ENCODE measurements around the gene HOXC6. TPM values are rescaled to one million over a fixed set of nuclear protein-coding genes. Genes with fewer than 3 reads are reported as not detected.

HOXC6 gene
- total and polyA plus RNA-seq, 8 donors, result 0.14 to 0.41 (median 0.28) TPM; not detected in 2

DNA sequence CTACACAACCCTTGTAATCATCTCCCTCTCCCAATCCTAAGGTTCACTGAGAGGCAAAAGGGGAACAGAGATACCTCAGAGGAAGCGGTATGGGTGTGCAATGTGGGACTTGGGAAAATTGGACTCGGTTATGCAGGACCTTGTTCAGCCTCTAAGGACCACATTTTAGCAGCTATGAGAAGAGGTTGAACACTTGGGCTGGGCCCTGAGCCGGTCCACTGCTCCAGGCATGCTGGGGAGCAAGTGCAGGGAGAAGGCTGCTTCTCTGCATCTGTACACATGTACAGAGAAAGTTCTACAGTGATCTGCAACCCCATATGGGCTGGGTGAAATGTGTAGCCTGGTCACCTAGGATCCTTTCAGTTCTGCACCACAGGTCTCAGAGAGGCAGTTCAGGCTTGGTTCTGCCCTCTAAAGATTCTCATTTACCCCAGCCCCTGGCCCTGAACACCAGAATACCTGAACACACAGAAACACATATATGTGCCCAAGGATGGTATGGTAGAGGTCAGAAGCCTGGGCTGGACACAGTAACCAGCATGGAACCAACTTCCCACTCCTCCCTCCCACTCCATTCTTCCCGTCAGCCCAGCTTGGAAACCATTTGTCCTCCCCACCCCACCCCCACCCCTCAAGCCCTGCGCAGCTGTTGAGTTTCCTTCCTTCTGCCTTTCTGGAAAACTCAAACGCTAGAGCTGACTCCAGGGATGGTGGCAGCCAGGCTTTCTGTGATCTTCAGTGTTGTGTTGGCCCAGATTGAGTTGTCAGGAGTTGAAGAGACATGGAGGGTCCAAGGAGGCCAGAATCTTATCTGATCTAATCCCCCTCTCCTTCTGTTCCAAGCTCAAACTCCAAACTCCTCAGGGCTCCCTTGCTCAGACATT lies 15.0 kb downstream of the HOXC6 start:
- Histone ChIP-seq H3K27ac (no peak overlapping the region), H3K4me3 (no peak overlapping the region), H3K36me3 (no peaks in the 10 kb centered on the region), H3K27me3 (peaks cover 0 to 26% (median 9%) of the 10 kb centered on the region in 4 donors), H3K4me1 (peaks cover 0 to 6% (median 3%) of the 10 kb centered on the region in 3 donors), H3K9me3 (no peaks in the 10 kb centered on the region)
- FAIRE-seq (no peak), DNase-seq (no peak), ATAC-seq (no peak)
- TF ChIP-seq, protein P1, sequence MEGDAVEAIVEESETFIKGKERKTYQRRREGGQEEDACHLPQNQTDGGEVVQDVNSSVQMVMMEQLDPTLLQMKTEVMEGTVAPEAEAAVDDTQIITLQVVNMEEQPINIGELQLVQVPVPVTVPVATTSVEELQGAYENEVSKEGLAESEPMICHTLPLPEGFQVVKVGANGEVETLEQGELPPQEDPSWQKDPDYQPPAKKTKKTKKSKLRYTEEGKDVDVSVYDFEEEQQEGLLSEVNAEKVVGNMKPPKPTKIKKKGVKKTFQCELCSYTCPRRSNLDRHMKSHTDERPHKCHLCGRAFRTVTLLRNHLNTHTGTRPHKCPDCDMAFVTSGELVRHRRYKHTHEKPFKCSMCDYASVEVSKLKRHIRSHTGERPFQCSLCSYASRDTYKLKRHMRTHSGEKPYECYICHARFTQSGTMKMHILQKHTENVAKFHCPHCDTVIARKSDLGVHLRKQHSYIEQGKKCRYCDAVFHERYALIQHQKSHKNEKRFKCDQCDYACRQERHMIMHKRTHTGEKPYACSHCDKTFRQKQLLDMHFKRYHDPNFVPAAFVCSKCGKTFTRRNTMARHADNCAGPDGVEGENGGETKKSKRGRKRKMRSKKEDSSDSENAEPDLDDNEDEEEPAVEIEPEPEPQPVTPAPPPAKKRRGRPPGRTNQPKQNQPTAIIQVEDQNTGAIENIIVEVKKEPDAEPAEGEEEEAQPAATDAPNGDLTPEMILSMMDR (IDR thresholded peaks at IDR 0.05), result no peak
- 37 to 46% methylated on average over 6 of the region's 6 CpGs for WGBS, 2 donors
- intact Hi-C loops (cut with DNase I), result no loop called here

DNA sequence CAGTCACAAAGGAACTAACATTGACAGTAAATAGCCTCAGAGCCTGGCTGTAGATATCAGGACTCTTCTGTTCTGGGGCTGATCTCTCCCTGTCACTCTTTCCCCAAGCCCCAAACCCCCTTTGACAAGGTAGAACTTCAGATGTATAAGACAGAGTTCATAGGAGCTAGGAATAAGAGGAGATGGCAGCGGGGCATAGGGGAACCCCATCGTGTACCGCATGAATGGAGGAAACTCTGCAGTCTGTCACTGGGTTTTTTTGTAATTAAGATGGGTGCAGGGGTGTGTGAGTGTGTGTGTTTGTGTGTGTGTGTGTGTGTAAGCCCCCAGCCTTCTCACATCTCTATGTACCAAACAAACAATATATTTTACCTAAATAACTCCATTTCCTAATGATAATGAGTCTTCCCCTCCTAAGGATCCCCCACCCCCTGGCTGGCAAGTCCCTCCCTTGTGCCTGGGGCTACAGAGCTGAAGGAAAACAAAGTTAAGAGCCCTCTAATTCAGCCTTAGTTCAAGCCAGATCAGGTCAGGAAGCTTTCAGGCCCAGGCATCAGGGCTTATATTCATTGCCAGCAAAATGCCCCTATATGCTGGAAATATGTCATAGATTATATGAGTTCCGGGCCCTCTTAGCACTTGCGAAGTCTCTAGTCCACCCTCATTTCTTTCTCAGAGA lies 16.3 kb downstream of the HOXC6 start:
- TF ChIP-seq, protein P1 (IDR thresholded peaks at IDR 0.05), result no peak
- Histone ChIP-seq H3K36me3 (no peaks in the 10 kb centered on the region), H3K27ac (no peak overlapping the region), H3K9me3 (no peaks in the 10 kb centered on the region), H3K4me3 (no peak overlapping the region), H3K27me3 (peaks cover 0 to 26% (median 9%) of the 10 kb centered on the region in 4 donors), H3K4me1 (peaks cover 0 to 6% (median 3%) of the 10 kb centered on the region in 3 donors)
- ATAC-seq, result no peak
- intact Hi-C loops (cut with DNase I), result no loop called here
- no peak for FAIRE-seq
- no peak for DNase-seq
- WGBS, 2 donors, result 45 to 49% methylated on average over 5 of the region's 5 CpGs

DNA sequence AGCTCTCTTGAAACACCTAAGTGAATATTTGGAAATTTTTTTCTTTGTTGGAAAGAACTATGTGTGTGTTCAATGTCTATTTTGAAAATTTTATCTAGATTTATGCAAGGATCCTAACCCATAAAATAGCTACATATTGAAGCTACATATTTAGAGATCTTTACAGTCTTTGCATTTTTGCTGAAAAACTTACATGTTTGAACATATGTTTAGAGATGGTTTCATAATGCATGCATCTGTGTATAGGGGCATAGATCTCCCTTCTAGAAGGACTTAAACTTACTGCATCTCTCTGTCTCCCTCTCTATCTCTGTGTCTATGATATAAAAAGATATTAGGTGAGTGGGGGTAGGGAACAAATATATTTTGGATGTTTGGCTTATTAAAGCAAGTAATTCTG lies 17.2 kb downstream of the HOXC6 start:
- H3K9me3 ChIP-seq, result no peaks in the 10 kb centered on the region
- no peaks in the 10 kb centered on the region for H3K36me3 ChIP-seq
- TF ChIP-seq, protein P1 (IDR thresholded peaks at IDR 0.05), result no peak
- DNase-seq, result no peak
- H3K4me1 ChIP-seq, result peaks cover 0 to 6% (median 3%) of the 10 kb centered on the region in 3 donors
- FAIRE-seq, result no peak
- ATAC-seq, result no peak
- no peak overlapping the region for H3K27ac ChIP-seq
- intact Hi-C loops (cut with DNase I), result no loop called here
- no peak overlapping the region for H3K4me3 ChIP-seq
- H3K27me3 ChIP-seq, result peaks cover 0 to 30% (median 9%) of the 10 kb centered on the region in 4 donors

DNA sequence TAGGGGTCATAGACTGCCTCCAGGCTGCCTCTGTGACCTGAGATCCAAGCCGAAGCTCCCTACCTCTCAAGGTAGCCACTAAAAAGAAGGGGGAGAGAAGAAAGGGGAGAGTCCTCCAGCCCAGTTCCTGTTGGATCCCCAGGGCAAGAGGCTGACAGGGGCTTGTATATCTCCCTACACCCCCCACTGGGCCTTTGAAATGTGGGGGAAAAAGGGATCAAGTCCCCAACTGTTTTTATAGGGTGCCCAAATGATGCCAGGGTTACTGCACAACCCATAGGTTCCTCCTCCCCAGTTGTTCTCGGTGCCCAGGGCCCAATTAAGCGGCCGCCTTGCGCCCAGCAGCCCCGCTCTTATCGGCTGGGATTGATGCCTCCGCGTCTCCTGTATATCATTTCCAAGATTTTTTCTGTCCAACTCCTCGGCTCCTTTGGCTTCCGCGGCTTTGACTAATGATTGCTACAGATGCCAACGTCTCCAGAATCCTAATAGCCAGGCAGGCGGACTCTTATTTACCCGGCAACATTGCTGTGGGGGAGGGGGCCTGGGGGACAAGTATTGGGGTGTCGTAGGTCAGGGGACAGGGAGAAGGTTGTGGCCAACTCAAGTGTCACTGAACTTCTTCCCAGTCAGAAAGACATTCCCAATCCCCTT lies 17.8 kb downstream of the HOXC6 start:
- H3K27me3 ChIP-seq, result peaks cover 0 to 30% (median 8%) of the 10 kb centered on the region in 4 donors
- DNase-seq (no peak), FAIRE-seq (no peak), ATAC-seq (no peak)
- H3K36me3 ChIP-seq, result no peaks in the 10 kb centered on the region
- no peak overlapping the region for H3K4me3 ChIP-seq
- TF ChIP-seq, protein P1 (IDR thresholded peaks at IDR 0.05), result no peak
- WGBS, 2 donors, result 18 to 26% methylated on average over 16 of the region's 16 CpGs
- H3K4me1 ChIP-seq, result peaks cover 0 to 6% (median 3%) of the 10 kb centered on the region in 3 donors
- intact Hi-C loops (cut with DNase I), result no loop called here
- no peak overlapping the region for H3K27ac ChIP-seq
- H3K9me3 ChIP-seq, result no peaks in the 10 kb centered on the region
